Caco-2 (cell line): ENCODE measurements around the gene RASSF9. TPM values are rescaled to one million over a fixed set of nuclear protein-coding genes. Genes with fewer than 3 reads are reported as not detected.

Source experiments
- BruUV-seq: library from RNA; stranded (reverse); fragments of 400-500 nt; replicated peaks from 2 replicates; lab custom pipeline; 2021; lab: Mats Ljungman, UMichigan
- CTCF ChIA-PET: fragments of 300-600 bp; sonication (Branson Sonifier 250); formaldehyde crosslinking; loops from one replicate; lab custom pipeline; 2022; ENCODE audit warnings: antibody characterized with exemption; lab: Charles Lee
- POLR2A ChIA-PET: fragments of 300-600 bp; sonication (Branson Sonifier 250); formaldehyde crosslinking; loops from one replicate; lab custom pipeline; 2022; ENCODE audit warnings: antibody characterized with exemption; lab: Charles Lee
- DNase-seq, 2 experiments: peaks; one replicate each; pipeline versions ENCODE4 v3.0.0 to v3.0.0-alpha.2; 2020 to 2022
- H3K27me3 ChIP-seq: replicated peaks from 2 replicates; pipeline ENCODE4 v1.6.0; 2011; ENCODE audit warnings: low read length; ENCODE audit not compliant: control insufficient read depth, insufficient read depth
- H3K36me3 ChIP-seq: 2 replicates; pipeline ENCODE4 v1.5.1; 2011; ENCODE audit warnings: low read length; ENCODE audit not compliant: control insufficient read depth, insufficient read depth
- H3K4me1 ChIP-seq: fragments of 250-450 bp; sonication (Bioruptor Pico); 2 replicates; pipeline ENCODE4 v1.5.1; 2020; ENCODE audit warnings: mild to moderate bottlenecking
- H3K4me3 ChIP-seq: 2 replicates; pipeline ENCODE4 v1.5.1; 2011; ENCODE audit warnings: low read depth, mild to moderate bottlenecking, control low read depth, low read length
- H3K9me3 ChIP-seq: fragments of 250-450 bp; sonication (Bioruptor Pico); 2 replicates; pipeline ENCODE4 v1.5.1; 2020; ENCODE audit warnings: mild to moderate bottlenecking, moderate library complexity
- H3K27ac Mint-ChIP-seq: one replicate; pipeline ENCODE4 v1.8.0; 2022; ENCODE audit warnings: mixed read lengths; ENCODE audit not compliant: unreplicated experiment
- H3K27me3 Mint-ChIP-seq: one replicate; pipeline ENCODE4 v1.8.0; 2022; ENCODE audit warnings: mixed read lengths; ENCODE audit not compliant: insufficient read depth, unreplicated experiment
- H3K36me3 Mint-ChIP-seq: one replicate; pipeline ENCODE4 v1.8.0; 2022; ENCODE audit warnings: mild to moderate bottlenecking, mixed read lengths; ENCODE audit not compliant: insufficient read depth, unreplicated experiment
- H3K4me1 Mint-ChIP-seq: one replicate; pipeline ENCODE4 v1.8.0; 2022; ENCODE audit warnings: low read depth, mixed read lengths; ENCODE audit not compliant: unreplicated experiment
- H3K4me3 Mint-ChIP-seq: one replicate; pipeline ENCODE4 v1.8.0; 2022; ENCODE audit warnings: mild to moderate bottlenecking, moderate library complexity, mixed read lengths; ENCODE audit not compliant: unreplicated experiment
- H3K9me3 Mint-ChIP-seq: one replicate; pipeline ENCODE4 v1.8.0; 2022; ENCODE audit warnings: mixed read lengths; ENCODE audit not compliant: unreplicated experiment
- intact Hi-C: fragments of 100-400 bp; cut with micrococcal nuclease; formaldehyde crosslinking; loops from one replicate; pipeline ENCODE4 v1.10.0; 2022; ENCODE audit not compliant: unreplicated experiment
- total RNA-seq: library from RNA; stranded (reverse); gene quantifications from 2 replicates; pipeline ENCODE4 v1.2.3, GENCODE V29; 2022
- TF ChIP-seq, protein P1 (sequence below), 2 experiments: fragments of 200-600 bp in 1 of 2; IDR thresholded peaks; 1 replicate in 1 of 2; 2 replicates in 1 of 2; pipeline versions ENCODE4 v1.5.1 to v1.8.0; 2011 to 2022; ENCODE audit warnings: antibody characterized with exemption in 1 of 2, control low read depth in 1 of 2, inconsistent platforms in 1 of 2, low read depth in 1 of 2, low read length in 1 of 2, mild to moderate bottlenecking in 1 of 2, moderate library complexity in 1 of 2; ENCODE audit not compliant: insufficient read depth in 1 of 2, severe bottlenecking in 1 of 2, unreplicated experiment in 1 of 2

Gene RASSF9
- total RNA-seq, 1 experiment from 2014 or later: 0.20 TPM

- Mint-ChIP-seq H3K36me3 (no peaks in the 10 kb centered on the region), H3K4me3 (no peak overlapping the region), H3K27me3 (peaks cover 8% of the 10 kb centered on the region), H3K4me1 (peaks cover 7% of the 10 kb centered on the region), H3K27ac (no peak overlapping the region), H3K9me3 (no peaks in the 10 kb centered on the region)
- CTCF ChIA-PET: interaction anchor here (1.0 to 1.3 kb wide), 2 partner anchors 46 to 178 kb away, joined by 3 to 6 read pairs; no protein-coding TSS in a partner anchor
- POLR2A ChIA-PET: no interaction called here
- H3K9me3 ChIP-seq: no peaks in the 10 kb centered on the region
- no peak overlapping the region for H3K4me3 ChIP-seq
- peaks cover 20% of the 10 kb centered on the region for H3K4me1 ChIP-seq
- no TSS peak for BruUV-seq
- H3K36me3 ChIP-seq: no peaks in the 10 kb centered on the region
- no peak for DNase-seq
- H3K27me3 ChIP-seq: no peaks in the 10 kb centered on the region; the same call in 1 of the 2 replicates
- intact Hi-C loops: loop anchor here (1.0 kb wide), 1 partner anchor 352 kb away; no protein-coding TSS in a partner anchor
- TF ChIP-seq, protein P1, sequence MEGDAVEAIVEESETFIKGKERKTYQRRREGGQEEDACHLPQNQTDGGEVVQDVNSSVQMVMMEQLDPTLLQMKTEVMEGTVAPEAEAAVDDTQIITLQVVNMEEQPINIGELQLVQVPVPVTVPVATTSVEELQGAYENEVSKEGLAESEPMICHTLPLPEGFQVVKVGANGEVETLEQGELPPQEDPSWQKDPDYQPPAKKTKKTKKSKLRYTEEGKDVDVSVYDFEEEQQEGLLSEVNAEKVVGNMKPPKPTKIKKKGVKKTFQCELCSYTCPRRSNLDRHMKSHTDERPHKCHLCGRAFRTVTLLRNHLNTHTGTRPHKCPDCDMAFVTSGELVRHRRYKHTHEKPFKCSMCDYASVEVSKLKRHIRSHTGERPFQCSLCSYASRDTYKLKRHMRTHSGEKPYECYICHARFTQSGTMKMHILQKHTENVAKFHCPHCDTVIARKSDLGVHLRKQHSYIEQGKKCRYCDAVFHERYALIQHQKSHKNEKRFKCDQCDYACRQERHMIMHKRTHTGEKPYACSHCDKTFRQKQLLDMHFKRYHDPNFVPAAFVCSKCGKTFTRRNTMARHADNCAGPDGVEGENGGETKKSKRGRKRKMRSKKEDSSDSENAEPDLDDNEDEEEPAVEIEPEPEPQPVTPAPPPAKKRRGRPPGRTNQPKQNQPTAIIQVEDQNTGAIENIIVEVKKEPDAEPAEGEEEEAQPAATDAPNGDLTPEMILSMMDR (IDR thresholded peaks at IDR 0.05; ENCODE audit: insufficient read depth in 1 of 2, low read depth in 1 of 2, low read length in 1 of 2, severe bottlenecking in 1 of 2, unreplicated experiment in 1 of 2): no peak
Measured at GRCh38 chr12:85821206-85821605, 15.0 kb downstream of the RASSF9 start.

DNA sequence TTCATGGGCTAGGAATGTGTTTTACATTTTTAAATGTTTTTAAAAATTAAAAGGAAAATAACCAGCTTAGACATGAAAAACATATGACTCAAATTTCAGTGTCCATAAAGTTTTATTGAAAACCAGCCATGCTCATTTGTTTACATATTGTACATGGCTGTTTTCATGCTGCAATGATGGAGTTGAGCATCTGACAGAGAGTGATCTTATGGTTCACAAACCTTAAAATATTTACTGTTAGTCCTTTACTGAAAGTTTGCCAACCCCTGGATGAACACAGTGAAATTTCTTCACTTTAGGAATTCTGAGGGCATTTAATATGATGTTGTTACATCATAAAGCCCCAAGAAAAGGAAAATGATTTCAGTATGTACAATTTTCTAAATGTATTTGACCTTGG is 16.1 kb downstream of the RASSF9 start:
- H3K27me3 ChIP-seq: no peaks in the 10 kb centered on the region; the same call in 1 of the 2 replicates
- TF ChIP-seq, protein P1 (IDR thresholded peaks at IDR 0.05; ENCODE audit: insufficient read depth in 1 of 2, low read depth in 1 of 2, low read length in 1 of 2, severe bottlenecking in 1 of 2, unreplicated experiment in 1 of 2): no peak
- peaks cover 8% of the 10 kb centered on the region for H3K27me3 Mint-ChIP-seq
- ChIA-PET POLR2A (no interaction called here), CTCF (no interaction called here)
- DNase-seq: no peak
- H3K36me3 ChIP-seq: no peaks in the 10 kb centered on the region
- H3K4me3 ChIP-seq: no peak overlapping the region
- no peak overlapping the region for H3K27ac Mint-ChIP-seq
- H3K4me1 Mint-ChIP-seq: peaks cover 7% of the 10 kb centered on the region
- no peaks in the 10 kb centered on the region for H3K36me3 Mint-ChIP-seq
- peaks cover 20% of the 10 kb centered on the region for H3K4me1 ChIP-seq
- no peaks in the 10 kb centered on the region for H3K9me3 Mint-ChIP-seq
- H3K4me3 Mint-ChIP-seq: no peak overlapping the region
- no TSS peak for BruUV-seq
- intact Hi-C loops: no loop called here
- H3K9me3 ChIP-seq: no peaks in the 10 kb centered on the region

DNA sequence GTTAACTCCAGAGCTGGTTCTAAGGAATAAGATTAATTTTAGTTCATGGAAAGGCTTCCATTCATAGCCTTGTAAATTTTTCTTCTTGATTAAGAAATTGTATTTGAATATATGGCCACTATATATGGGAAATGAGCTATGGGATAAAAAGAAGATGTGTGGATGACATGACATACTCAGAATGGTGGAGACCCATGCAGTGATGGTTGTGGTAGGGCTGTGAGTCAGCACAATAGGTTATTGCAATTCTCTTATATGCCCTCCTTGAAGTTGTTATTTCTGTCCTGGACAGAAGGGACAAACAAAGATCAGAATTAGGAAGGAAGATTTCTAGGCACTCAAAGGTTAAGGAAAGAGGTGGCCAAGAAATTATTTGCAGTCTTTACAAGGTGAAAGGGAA is 21.5 kb downstream of the RASSF9 start:
- intact Hi-C loops: no loop called here
- BruUV-seq: no TSS peak
- Mint-ChIP-seq H3K27me3 (no peaks in the 10 kb centered on the region), H3K4me1 (no peaks in the 10 kb centered on the region), H3K9me3 (no peaks in the 10 kb centered on the region), H3K4me3 (no peak overlapping the region), H3K27ac (no peak overlapping the region), H3K36me3 (no peaks in the 10 kb centered on the region)
- no peak for DNase-seq
- no peaks in the 10 kb centered on the region for H3K9me3 ChIP-seq
- H3K4me3 ChIP-seq: no peak overlapping the region
- no peaks in the 10 kb centered on the region for H3K27me3 ChIP-seq
- H3K4me1 ChIP-seq: no peaks in the 10 kb centered on the region
- POLR2A ChIA-PET: no interaction called here
- CTCF ChIA-PET: no interaction called here
- H3K36me3 ChIP-seq: no peaks in the 10 kb centered on the region
- TF ChIP-seq, protein P1 (IDR thresholded peaks at IDR 0.05; ENCODE audit: insufficient read depth in 1 of 2, low read depth in 1 of 2, low read length in 1 of 2, severe bottlenecking in 1 of 2, unreplicated experiment in 1 of 2): no peak
